HG03139 (cell line): Measurements from ENCODE around the gene SEMA4A.
"Not testable (repeated sequence)": the region's sequence is repeated elsewhere in the genome, so short reads cannot be mapped to it uniquely, and the experiment has no call there.

Experiments
- ATAC-seq: cut with Tn5 transposase; IDR thresholded peaks from one replicate; pipeline ENCODE4 v1.9.1; 2021; ENCODE audit not compliant: unreplicated experiment

Gene SEMA4A

GRCh38 chr1:156153362-156153761 lies at the start of gene SEMA4A:
Gene SEMA4A, plus strand, starts transcription at chr1:156153585. Its CDS starts 994 bp downstream, at chr1:156154579.
- no peak for ATAC-seq

GRCh38 chr1:156104065-156104810 lies 49.1 kb upstream of the SEMA4A start:
- ATAC-seq = no peak

- ATAC-seq = no peak
Observed at GRCh38 chr1:156104861-156105832, 48.2 kb upstream of the SEMA4A start.

GRCh38 chr1:156106624-156107488 lies 46.5 kb upstream of the SEMA4A start:
- ATAC-seq = no peak

- no peak for ATAC-seq
Observed at GRCh38 chr1:156108057-156108456, 45.3 kb upstream of the SEMA4A start.

GRCh38 chr1:156108664-156109241 lies 44.6 kb upstream of the SEMA4A start:
- ATAC-seq = no peak

GRCh38 chr1:156110252-156110651 lies 43.1 kb upstream of the SEMA4A start:
- ATAC-seq = no peak

GRCh38 chr1:156111355-156111962 lies 41.9 kb upstream of the SEMA4A start:
- ATAC-seq = no peak

- no peak for ATAC-seq
Observed at GRCh38 chr1:156112276-156113137, 40.9 kb upstream of the SEMA4A start.

- no peak for ATAC-seq
Observed at GRCh38 chr1:156113282-156113950, 40.0 kb upstream of the SEMA4A start.

GRCh38 chr1:156114101-156114918 lies 39.1 kb upstream of the SEMA4A start, which contains the start of gene LMNA:
Gene LMNA, plus strand, starts transcription at chr1:156114711. Its CDS starts 208 bp downstream, at chr1:156114919.
- peak; percentile 80 for ATAC-seq

GRCh38 chr1:156114919-156115513 lies 38.4 kb upstream of the SEMA4A start:
- no peak for ATAC-seq

GRCh38 chr1:156115514-156116374 lies 37.6 kb upstream of the SEMA4A start:
- ATAC-seq = no peak

- not testable (repeated sequence) for ATAC-seq
Observed at GRCh38 chr1:156116731-156117130, 36.7 kb upstream of the SEMA4A start.

GRCh38 chr1:156117414-156118176 lies 35.8 kb upstream of the SEMA4A start:
- no peak for ATAC-seq
